ENCODE results near the gene CNTFR. TPM values are rescaled to one million over a fixed set of nuclear protein-coding genes. Genes with fewer than 3 reads are reported as not detected.

The CNTFR gene
- total RNA-seq, 2 experiments from 2014 or later: not detected

DNA sequence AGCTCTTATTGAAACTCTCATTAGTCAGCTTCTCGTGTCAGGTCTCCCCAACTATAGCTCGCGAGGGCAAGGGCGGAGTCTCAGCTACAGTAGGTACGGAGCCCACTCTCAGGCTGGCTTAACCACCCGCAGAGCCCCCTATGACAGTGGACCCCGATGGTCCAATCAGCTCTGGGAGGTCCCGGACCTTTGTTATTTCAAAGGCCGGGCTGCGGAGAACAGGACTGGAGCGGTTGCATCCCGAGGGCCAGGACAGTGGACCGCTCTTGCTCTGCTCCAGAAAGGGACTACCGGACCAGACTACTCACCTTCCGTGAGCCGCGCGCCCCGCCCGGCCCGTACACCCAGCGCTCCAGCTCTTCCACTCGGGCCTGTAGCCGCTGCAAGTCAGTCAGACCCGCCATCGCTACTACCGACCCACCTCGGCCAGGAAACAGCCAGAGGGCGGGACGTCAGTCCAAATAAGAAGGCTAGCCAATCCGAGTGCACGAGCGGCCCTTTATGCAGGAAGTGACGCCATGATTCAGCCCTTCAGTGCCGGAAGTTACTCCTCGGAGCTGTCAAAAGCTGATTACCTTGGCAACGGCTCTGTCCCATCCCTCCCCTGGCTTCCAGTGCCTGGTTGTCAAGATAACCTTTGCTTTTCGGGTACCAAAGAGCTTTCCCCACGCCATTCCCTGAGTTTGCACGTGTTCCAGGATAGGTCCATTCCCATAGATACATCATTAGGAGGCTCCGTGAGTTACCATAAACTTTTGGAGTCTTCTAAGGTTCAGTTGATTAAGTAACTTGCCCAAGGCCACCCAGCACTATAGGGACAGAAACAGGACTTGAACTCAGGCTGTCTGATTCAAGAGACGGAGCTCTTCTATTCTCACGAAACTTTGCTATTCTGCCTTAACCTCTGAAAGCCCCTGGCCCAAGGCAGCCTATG, 30.8 kb upstream of the CNTFR start, which contains the start of gene DCTN3:
DCTN3 (minus strand) TSS at position 435 of the 934 bp plus-strand sequence; CDS start at position 404, 31 bp downstream.
- POLR2A ChIA-PET: interaction anchor here (0.9 to 2.5 kb wide), 8 partner anchors 8 to 450 kb away, joined by 3 to 43 read pairs (median 4); partner anchors contain the start of genes ARID3C, RPP25L and SIGMAR1
- intact Hi-C loops (cut with micrococcal nuclease; ENCODE audit: unreplicated experiment): no loop called here
- peaks cover 14% of the 10 kb centered on the region; the same call in 1 of the 2 replicates for H3K36me3 ChIP-seq (ENCODE audit: insufficient read depth, low read length)

DNA sequence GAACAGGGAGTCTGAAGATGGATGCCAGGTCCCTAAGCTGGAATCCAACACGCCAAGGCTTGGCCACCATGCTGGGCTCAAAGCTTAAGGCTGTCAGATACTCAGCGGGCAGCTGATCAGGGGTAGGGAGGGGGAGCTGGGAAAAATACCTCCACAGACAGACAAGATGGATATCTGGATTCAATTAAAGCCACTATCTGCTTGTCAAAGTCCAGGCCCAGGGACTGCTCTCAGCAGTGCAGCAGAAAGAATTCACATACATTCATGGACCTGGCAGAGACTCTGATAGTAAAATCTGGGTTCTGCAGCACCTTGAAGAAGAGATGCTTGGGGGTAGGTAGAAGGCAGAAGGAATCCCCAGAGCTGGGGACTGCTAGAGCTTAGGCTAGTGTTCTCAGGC, 25.6 kb upstream of the CNTFR start:
- intact Hi-C loops (cut with micrococcal nuclease; ENCODE audit: unreplicated experiment): no loop called here
- POLR2A ChIA-PET: no interaction called here
- no TSS peak for BruUV-seq (replicated peaks)
- Histone ChIP-seq H2AFZ (ENCODE audit: low read length) (no peak overlapping the region), H3K4me2 (ENCODE audit: low read length) (no peak overlapping the region), H3K36me3 (ENCODE audit: insufficient read depth, low read length) (peaks cover 19% of the 10 kb centered on the region; the same call in 1 of the 2 replicates), H3K4me1 (ENCODE audit: insufficient read depth, low read length, poor library complexity, severe bottlenecking) (peaks cover 31% of the 10 kb centered on the region), H3K79me2 (ENCODE audit: insufficient read depth, low read depth, low read length) (peaks cover 11% of the 10 kb centered on the region; the same call in 1 of the 2 replicates), H3K9me2 (ENCODE audit: insufficient read depth, low read length) (no peaks in the 10 kb centered on the region), H3K27ac (ENCODE audit: low read depth, low read length, poor library complexity, severe bottlenecking) (no peak overlapping the region), H3K4me3 (ENCODE audit: low read depth, low read length, poor library complexity, severe bottlenecking) (no peak overlapping the region), H3K9me3 (ENCODE audit: low read length) (no peaks in the 10 kb centered on the region), H4K20me1 (ENCODE audit: insufficient read depth, low read length) (no peaks in the 10 kb centered on the region)
- TF ChIP-seq EZH2phosphoT487 (IDR thresholded peaks at IDR 0.05; ENCODE audit: borderline replicate concordance, low read depth, low read length): no peak
- TF ChIP-seq, protein P1, sequence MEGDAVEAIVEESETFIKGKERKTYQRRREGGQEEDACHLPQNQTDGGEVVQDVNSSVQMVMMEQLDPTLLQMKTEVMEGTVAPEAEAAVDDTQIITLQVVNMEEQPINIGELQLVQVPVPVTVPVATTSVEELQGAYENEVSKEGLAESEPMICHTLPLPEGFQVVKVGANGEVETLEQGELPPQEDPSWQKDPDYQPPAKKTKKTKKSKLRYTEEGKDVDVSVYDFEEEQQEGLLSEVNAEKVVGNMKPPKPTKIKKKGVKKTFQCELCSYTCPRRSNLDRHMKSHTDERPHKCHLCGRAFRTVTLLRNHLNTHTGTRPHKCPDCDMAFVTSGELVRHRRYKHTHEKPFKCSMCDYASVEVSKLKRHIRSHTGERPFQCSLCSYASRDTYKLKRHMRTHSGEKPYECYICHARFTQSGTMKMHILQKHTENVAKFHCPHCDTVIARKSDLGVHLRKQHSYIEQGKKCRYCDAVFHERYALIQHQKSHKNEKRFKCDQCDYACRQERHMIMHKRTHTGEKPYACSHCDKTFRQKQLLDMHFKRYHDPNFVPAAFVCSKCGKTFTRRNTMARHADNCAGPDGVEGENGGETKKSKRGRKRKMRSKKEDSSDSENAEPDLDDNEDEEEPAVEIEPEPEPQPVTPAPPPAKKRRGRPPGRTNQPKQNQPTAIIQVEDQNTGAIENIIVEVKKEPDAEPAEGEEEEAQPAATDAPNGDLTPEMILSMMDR (conservative IDR thresholded peaks at IDR 0.05; ENCODE audit: low read length): no peak
- CTCF ChIA-PET (ENCODE audit: unreplicated experiment): no interaction called here
- DNase-seq (ENCODE audit: low spot score): no peak

More for the DNA sequence above, 30.8 kb upstream of the CNTFR start, which contains the start of gene DCTN3:
- Histone ChIP-seq H4K20me1 (ENCODE audit: insufficient read depth, low read length) (no peaks in the 10 kb centered on the region), H3K4me1 (ENCODE audit: insufficient read depth, low read length, poor library complexity, severe bottlenecking) (peaks cover 15% of the 10 kb centered on the region), H3K27ac (ENCODE audit: low read depth, low read length, poor library complexity, severe bottlenecking) (no peak within 1 kb of the TSS), H3K4me2 (ENCODE audit: low read length) (peak within 1 kb of the TSS; percentile 90), H3K4me3 (ENCODE audit: low read depth, low read length, poor library complexity, severe bottlenecking) (peak within 1 kb of the TSS; percentile 78), H2AFZ (ENCODE audit: low read length) (peak within 1 kb of the TSS; percentile 96), H3K79me2 (ENCODE audit: insufficient read depth, low read depth, low read length) (no peaks in the 10 kb centered on the region), H3K9me3 (ENCODE audit: low read length) (no peaks in the 10 kb centered on the region), H3K9me2 (ENCODE audit: insufficient read depth, low read length) (no peaks in the 10 kb centered on the region)
- peak; percentile 96 for DNase-seq (ENCODE audit: low spot score)
- CTCF ChIA-PET (ENCODE audit: unreplicated experiment): interaction anchor here (0.6 to 1.5 kb wide), 5 partner anchors 9 to 29 kb away, joined by 3 to 9 read pairs (median 3); partner anchors contain the start of genes RPP25L and SIGMAR1
- TF ChIP-seq, protein P1 (conservative IDR thresholded peaks at IDR 0.05; ENCODE audit: low read length): no peak
- no peak for TF ChIP-seq EZH2phosphoT487 (IDR thresholded peaks at IDR 0.05; ENCODE audit: borderline replicate concordance, low read depth, low read length)
- BruUV-seq (replicated peaks): TSS peak; percentile 65

Data from OCI-LY7 (cell line).